Suppressor macrophage treated with lipopolysaccharide for 4 hours (primary cell): ENCODE measurements around the gene IZUMO3.
"Not testable (repeated sequence)": the region's sequence is repeated elsewhere in the genome, so short reads cannot be mapped to it uniquely, and the experiment has no call there.

Source experiments
- DNase-seq: peaks from one replicate; pipeline ENCODE4 v3.0.0-alpha.2; 2020

Gene IZUMO3

GRCh38 chr9:24545847-24546522 lies at the start of gene IZUMO3:
Gene IZUMO3 (minus strand): TSS chr9:24545897. CDS start chr9:24545649, 248 bp downstream.
- no peak for DNase-seq

GRCh38 chr9:24594234-24594850 lies 48.6 kb upstream of the IZUMO3 start:
- DNase-seq = no peak

GRCh38 chr9:24590432-24590831 lies 44.7 kb upstream of the IZUMO3 start:
- no peak for DNase-seq

DNA sequence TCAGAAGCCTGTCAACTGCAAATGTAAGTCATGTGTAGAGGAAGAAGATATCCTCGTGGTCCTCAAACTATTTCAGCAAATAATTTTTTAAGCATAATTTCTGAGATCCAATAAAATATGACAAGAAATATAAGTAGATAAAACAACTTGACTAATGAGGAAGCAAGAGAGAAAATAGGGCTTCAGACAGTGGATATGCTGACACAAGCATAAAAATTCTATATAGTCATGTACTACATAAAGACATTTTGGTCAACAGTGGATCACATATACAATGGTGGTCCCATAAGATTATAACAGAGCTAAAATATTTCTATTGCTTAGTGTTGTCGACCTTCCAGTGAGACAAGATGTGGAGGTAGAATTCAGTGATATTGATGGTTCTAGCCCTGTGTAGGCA lies 42.2 kb upstream of the IZUMO3 start:
- no peak for DNase-seq

- DNase-seq = no peak
These were observed 36.7 kb upstream of the IZUMO3 start for GRCh38 chr9:24582146-24583126.

GRCh38 chr9:24580005-24580404 lies 34.3 kb upstream of the IZUMO3 start:
- not testable (repeated sequence) for DNase-seq

GRCh38 chr9:24572406-24572805 lies 26.7 kb upstream of the IZUMO3 start:
- no peak for DNase-seq

- no peak for DNase-seq
These were observed 16.3 kb upstream of the IZUMO3 start for GRCh38 chr9:24561957-24562356.

- no peak for DNase-seq
These were observed 7.5 kb upstream of the IZUMO3 start for GRCh38 chr9:24553183-24553552.

DNA sequence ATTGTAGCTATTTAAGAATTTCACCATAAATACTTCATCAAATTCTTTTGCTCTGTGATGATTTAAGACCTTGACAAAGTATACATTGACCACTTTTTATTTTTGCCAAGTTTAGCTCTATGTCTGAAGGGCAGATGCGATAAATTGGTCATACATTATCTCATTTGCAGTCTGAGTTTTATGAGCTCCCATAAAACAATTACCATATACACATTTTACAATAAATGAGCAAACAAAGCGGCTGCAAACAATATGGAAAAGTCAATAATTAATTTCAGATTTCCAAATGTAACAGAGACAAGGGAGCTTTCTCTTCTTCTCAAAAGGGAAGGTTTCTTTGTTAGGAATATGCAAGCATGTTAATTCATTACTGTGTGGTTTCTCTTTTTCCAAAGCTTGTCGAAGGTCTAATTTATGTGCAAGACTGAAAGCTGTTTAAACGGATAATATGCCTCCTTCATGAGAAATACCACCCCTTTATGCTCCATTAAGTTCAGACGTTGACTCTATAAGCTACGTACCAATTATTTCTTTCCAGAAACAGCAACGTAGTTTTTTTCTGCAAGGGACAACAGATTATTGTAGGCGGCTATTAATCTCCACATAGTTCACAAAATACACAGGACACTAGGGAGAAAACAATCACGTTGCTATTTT lies 7.0 kb upstream of the IZUMO3 start:
- DNase-seq = no peak

- DNase-seq = no peak
These were observed 412 bp downstream of the IZUMO3 start for GRCh38 chr9:24545285-24545684.

DNA sequence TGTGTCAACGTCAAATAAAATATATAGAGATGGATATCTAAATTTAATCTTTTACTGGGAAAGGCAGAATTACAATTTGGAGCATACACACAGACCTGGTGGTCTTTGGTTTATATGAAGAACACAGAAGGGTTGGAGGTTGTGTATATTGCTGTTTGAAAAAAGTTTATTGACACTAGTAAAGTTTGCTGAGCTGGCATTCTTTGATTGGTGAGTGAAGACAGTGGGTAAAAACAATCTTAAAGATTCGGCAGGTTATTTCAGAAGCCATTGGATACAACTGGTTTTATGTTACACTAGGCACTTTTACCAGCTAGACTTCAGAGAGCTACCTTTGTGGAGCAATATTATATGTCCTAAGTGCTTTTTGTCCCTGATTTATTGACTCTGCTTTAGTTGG lies 27.2 kb downstream of the IZUMO3 start:
- no peak for DNase-seq

DNA sequence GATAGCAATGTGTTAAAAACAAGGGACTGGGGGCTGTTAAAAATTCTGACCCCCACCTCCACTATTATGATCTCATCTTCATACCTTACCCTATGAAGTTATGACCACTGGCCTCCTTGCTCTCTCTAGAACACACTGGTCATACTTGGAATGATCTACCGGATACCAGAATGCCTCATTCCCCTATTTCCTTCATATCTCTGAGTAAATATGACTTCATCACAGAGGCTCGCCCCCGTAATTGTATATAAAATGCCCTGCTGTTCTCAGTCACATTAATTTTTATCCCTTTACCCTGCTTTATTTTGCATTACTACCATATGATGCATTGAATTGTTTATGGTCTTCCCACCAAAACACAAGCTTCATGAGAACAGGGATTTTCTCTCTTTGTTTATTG lies 29.2 kb downstream of the IZUMO3 start:
- no peak for DNase-seq

- DNase-seq = no peak
These were observed 35.8 kb downstream of the IZUMO3 start for GRCh38 chr9:24509850-24510249.

DNA sequence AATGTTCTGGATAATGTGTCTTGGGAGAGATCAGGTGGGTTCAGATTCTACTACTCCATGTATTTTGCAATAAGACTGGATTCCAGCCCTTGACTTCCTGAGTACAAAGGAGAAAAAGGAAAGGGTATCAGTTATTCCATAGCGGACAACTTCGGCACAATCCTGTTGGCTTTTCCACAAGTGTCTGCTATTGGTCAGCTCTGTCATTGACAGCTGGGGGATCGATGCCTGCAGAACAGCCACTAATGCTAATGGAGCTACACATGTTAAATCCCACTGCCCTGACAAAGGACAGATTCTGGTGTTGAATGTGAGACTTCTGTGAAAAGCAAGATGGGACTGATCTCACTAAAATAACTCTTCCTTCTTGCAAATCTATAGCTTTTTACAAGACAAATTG lies 41.2 kb downstream of the IZUMO3 start:
- DNase-seq = no peak

DNA sequence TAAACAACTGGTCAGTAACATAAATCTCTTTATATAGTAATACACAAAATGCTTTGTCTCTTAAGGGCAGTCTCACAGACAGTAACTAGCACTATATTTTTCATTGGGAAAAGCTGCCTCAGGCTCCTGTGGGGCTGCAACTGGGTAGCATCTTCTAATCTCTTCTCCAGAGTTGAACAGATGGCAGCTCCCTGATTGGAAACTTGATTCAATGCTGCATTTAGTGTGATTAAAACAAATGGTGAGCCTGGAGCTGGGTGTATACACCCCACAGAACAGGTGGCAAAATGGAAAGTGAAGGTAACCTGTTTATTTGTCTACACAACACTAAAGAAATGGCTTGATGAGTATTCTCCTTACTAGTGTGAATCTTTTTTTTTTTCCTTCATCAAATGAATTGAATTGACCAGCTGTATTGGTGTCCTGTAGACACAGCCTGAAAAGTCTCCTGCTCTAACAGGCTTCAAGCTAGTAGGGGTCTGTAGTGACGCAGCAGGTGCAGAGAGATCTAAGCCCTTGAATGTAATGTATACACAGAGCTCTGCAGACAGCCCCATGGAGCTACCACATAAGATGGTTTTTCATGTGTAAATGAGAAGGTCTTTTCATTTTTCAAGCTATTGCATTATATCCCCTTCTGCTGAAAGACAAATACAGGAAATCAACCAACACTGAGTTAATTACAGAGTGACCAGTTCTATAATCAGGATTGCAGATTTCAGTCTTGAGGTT lies 43.3 kb downstream of the IZUMO3 start:
- DNase-seq = no peak

GRCh38 chr9:24500761-24501160 lies 44.9 kb downstream of the IZUMO3 start:
- DNase-seq = no peak

DNA sequence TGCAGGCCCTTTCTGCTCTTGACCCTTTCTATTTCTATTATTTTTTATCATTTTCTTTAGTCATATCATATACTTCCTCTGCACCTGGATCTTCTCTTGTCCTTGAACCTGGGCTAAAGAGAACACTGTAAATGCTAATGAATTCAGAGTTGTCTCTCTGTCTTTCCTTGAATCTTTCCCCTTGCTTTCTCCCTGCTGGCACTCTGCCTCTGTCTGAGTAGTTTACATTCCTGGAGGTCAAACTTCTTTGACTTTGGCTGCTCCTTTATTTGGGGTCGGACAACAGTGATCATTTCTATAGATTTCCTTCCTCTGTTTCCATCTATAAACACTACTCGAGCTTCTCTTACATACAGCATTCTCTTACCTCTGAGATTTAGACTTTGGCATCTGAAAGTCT lies 47.1 kb downstream of the IZUMO3 start:
- no peak for DNase-seq

DNA sequence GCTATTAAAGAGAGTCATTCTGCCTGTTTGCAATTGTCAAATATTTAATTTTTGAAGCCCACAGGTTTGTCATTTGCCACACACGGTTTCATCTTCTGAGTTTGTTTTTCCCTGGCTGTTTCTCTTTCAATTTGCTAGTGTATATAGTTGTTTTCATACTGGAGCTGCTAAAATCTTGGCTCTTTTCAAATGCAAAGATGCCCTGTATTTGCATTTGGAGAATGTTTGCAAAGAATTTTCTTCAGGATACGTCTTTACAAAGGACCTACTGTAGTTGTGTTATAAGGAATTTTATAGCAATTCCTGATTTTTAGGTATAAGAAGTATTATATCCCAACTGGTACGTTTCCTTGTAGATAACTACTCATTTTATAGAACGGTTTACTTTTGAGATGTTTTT lies 48.0 kb downstream of the IZUMO3 start:
- DNase-seq = no peak
